Right atrium auricular region (tissue), 2 donors: ENCODE results near the gene METTL5. TPM values are rescaled to one million over a fixed set of nuclear protein-coding genes. Genes with fewer than 3 reads are reported as not detected.
"Not testable (repeated sequence)": the region's sequence is repeated elsewhere in the genome, so short reads cannot be mapped to it uniquely, and the experiment has no call there.

ENCODE experiments used
- DNase-seq: peaks from one replicate; pipeline ENCODE4 v3.0.0-alpha.2; 2019; ENCODE audit warnings: low spot score
- H3K27ac ChIP-seq, 2 donors: fragments of 200-600 bp; sonication (generic); 1 replicate in 1 of 2; 2 replicates in 1 of 2; pipeline ENCODE4 v1.5.1; 2016 to 2019
- H3K27me3 ChIP-seq, 2 donors: fragments of 200-600 bp; sonication (generic); one replicate each; pipeline versions ENCODE4 v1.5.1 to v1.6.0; 2017 to 2019
- H3K36me3 ChIP-seq: fragments of 200-600 bp; sonication (generic); one replicate; pipeline ENCODE4 v1.5.1; 2016
- H3K4me1 ChIP-seq, 2 donors: fragments of 200-600 bp; sonication (generic); one replicate each; pipeline versions ENCODE4 v1.5.1 to v1.6.0; 2017 to 2019
- H3K4me3 ChIP-seq, 2 donors: fragments of 200-600 bp; sonication (generic); 1 replicate in 1 of 2; 2 replicates in 1 of 2; pipeline ENCODE4 v1.5.1; 2017 to 2019; ENCODE audit warnings: mild to moderate bottlenecking in 1 of 2, moderate library complexity in 1 of 2
- H3K9me3 ChIP-seq, 2 donors: fragments of 200-600 bp; sonication (generic); one replicate each; pipeline ENCODE4 v1.5.1; 2019
- total RNA-seq, 2 donors: library from RNA; depleted of rRNA; stranded (reverse); fragments of >200 nt; gene quantifications; one replicate each; pipeline ENCODE4 v1.1.0, GENCODE V29; 2016
- TF ChIP-seq, protein P1 (sequence below), 2 donors: fragments of 200-600 bp; sonication (generic); IDR thresholded peaks; one replicate each; pipeline ENCODE4 v1.5.1; 2019; ENCODE audit warnings: antibody characterized with exemption in 2 of 2

The METTL5 gene
- 10 to 100 TPM; 47.8 to 49.0 TPM for total RNA-seq

DNA sequence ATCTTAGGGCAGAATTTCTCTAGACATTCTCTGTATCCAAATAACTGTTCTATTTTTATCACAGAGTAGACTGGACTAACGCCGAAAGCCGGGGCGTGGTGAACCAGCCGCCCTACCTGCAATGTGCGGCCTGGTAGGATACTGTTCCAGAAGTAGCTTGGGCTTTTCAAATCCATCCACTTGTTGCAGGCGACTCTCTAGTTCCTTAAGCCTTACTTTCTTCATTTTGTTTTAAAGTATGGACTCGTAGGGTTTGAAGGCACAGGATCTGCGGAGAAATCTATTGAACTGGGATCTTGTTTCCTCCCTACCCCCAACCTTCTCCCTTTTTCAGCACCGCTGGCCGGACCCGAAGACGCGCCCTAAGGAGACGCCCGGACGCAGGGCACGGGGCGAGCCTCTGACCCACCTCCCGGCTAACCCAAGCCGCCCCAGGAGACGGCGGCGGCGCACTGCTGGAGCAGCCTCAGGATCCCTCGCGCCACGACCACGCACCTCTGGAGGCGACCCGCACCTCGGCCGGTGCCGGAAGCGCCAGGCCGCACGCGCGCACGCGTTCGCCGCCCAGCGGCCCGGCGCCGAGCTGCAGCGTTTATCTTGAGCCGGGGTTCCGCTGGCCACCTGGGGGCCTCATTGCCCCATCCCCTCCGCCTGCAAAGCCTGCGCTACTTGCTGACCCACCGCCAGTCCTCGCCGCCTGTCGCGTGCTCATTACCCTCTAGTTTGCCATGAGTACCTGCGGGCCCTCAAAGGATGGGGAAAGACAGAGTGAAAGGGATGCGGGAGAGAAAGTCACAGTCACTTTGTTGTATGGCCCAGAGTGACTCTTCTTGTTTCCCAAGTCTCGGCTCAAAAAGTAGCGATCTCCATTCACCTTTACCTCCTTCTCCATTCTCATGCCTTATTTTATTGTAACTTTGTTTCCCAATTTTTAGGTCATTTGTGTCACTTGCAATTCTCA is at the start of gene METTL5:
Gene METTL5, minus strand, starts transcription at position 533 of the 961 bp plus-strand sequence. Its CDS starts 308 bp downstream, at position 225.
- Histone ChIP-seq H3K27ac (peak within 1 kb of the TSS; percentile 86), H3K4me1 (peaks cover 0 to 34% of the 10 kb centered on the region in 2 donors), H3K27me3 (no peaks in the 10 kb centered on the region), H3K9me3 (no peaks in the 10 kb centered on the region), H3K36me3 (no peaks in the 10 kb centered on the region), H3K4me3 (peak within 1 kb of the TSS; percentile 75 to 89)
- peak; percentile 70 for DNase-seq
- TF ChIP-seq, protein P1, sequence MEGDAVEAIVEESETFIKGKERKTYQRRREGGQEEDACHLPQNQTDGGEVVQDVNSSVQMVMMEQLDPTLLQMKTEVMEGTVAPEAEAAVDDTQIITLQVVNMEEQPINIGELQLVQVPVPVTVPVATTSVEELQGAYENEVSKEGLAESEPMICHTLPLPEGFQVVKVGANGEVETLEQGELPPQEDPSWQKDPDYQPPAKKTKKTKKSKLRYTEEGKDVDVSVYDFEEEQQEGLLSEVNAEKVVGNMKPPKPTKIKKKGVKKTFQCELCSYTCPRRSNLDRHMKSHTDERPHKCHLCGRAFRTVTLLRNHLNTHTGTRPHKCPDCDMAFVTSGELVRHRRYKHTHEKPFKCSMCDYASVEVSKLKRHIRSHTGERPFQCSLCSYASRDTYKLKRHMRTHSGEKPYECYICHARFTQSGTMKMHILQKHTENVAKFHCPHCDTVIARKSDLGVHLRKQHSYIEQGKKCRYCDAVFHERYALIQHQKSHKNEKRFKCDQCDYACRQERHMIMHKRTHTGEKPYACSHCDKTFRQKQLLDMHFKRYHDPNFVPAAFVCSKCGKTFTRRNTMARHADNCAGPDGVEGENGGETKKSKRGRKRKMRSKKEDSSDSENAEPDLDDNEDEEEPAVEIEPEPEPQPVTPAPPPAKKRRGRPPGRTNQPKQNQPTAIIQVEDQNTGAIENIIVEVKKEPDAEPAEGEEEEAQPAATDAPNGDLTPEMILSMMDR (IDR thresholded peaks at IDR 0.05) = peak; percentile 96 to 100

DNA sequence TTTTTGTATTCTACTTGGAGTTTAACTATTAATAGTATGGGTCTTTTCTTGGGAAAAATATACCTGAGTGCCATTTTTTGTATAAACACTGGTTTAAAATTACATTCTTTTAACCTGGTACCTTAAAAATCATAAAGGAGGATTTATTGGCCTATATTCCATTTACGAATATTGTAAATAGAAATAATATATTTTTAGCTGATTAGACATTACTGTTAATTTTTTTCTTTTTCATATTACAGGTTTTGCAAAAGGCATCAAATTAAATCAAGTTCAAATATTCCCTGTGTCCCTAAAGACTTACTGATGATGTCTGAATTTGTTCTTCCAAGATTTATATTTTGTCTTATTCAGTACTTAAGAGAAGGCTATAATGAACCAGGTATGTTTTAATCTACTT is 47.3 kb upstream of the METTL5 start:
- Histone ChIP-seq H3K4me1 (no peaks in the 10 kb centered on the region), H3K36me3 (peaks cover 11% of the 10 kb centered on the region), H3K4me3 (no peak overlapping the region), H3K9me3 (no peaks in the 10 kb centered on the region), H3K27me3 (no peaks in the 10 kb centered on the region), H3K27ac (no peak overlapping the region)
- no peak for DNase-seq
- TF ChIP-seq, protein P1 (IDR thresholded peaks at IDR 0.05) = no peak

DNA sequence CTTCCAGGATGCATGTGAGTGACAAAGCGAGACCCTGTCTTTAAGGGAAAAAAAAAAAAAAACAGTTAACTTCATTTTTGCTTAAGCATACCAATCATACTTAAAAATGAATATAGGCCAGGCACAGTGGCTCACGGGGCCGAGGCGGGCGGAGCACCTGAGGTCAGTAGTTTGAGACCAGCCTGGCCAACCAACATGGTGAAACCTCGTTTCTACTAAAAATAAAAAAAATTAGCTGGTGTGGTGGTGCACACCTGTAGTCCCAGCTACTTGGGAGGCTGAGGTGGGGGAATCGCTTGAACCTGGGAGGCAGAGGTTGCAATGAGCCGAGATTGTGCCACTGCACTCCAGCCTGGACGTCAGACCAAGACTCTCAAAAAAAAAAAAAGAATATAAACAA is 46.7 kb upstream of the METTL5 start:
- H3K36me3 ChIP-seq, H3K27ac ChIP-seq, H3K27me3 ChIP-seq, H3K4me3 ChIP-seq, H3K9me3 ChIP-seq, DNase-seq, H3K4me1 ChIP-seq: not testable (repeated sequence)

DNA sequence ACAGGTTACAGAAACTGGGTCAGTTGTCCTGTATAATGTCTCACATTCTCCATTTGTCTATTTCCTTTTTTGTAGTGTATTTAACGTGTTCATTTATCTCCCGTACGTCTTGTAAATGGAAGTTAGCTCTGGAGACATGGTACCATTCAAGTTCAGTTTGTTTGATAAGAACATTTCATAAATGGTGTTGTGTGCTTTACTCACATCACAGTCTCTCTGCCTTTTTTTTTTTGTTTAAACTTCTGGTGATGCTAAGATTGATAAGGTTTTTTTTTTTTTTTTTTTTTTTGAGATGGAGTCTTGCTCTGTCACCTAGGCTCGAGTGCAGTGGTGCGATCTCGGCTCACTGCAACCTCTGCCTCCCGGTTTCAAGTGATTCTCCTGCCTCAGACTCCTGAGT is 44.2 kb upstream of the METTL5 start:
- Histone ChIP-seq H3K4me1 (peaks cover 0 to 4% of the 10 kb centered on the region in 2 donors), H3K27ac (no peak overlapping the region), H3K9me3 (no peaks in the 10 kb centered on the region), H3K27me3 (no peaks in the 10 kb centered on the region), H3K36me3 (no peaks in the 10 kb centered on the region), H3K4me3 (no peak overlapping the region)
- TF ChIP-seq, protein P1 (IDR thresholded peaks at IDR 0.05) = no peak
- no peak for DNase-seq

DNA sequence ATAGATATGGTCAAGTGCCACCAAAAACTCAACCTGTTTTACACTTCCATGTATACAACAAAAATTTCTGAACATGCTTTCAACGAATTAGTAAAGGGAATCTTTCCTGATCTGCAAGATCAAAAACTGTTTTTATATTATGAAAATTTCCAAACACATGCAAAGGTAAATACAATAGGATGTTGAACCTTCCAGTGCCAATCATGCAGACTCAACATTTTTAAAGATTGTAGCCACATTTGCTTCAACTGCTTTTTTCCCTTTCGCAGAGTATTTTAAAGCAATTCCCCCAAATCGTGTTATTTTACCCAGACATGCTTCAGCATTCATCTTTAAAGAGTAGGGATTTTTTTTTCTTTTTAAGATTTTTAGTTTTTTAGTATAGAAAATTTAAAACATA is 42.9 kb upstream of the METTL5 start:
- H3K27ac ChIP-seq = no peak overlapping the region
- H3K4me1 ChIP-seq = peaks cover 0 to 17% of the 10 kb centered on the region in 2 donors
- no peak overlapping the region for H3K4me3 ChIP-seq
- no peaks in the 10 kb centered on the region for H3K9me3 ChIP-seq
- TF ChIP-seq, protein P1 (IDR thresholded peaks at IDR 0.05) = no peak
- DNase-seq = no peak
- H3K27me3 ChIP-seq = no peaks in the 10 kb centered on the region
- H3K36me3 ChIP-seq = no peaks in the 10 kb centered on the region

DNA sequence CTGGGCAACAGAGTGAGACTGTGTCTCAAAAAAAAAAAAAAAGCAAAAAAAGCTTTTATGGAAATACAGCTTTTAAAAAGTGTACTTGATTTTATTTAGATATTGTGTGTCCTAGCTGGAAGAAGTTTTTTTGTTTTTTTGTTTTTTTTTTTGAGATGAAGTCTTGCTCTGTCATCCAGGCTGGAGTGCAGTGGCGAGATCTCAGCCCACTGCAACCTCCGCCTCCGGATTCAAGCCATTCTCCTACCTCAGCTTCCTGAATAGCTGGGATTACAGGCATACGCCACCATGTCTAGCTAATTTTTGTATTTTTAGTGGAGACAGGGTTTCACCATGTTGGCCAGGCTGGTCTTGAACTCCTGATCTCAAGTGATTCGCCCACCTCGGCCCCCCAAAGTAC is 41.5 kb upstream of the METTL5 start:
- H3K4me1 ChIP-seq = peaks cover 0 to 17% of the 10 kb centered on the region in 2 donors

More for the DNA sequence above, 41.5 kb upstream of the METTL5 start:
- H3K4me3 ChIP-seq, H3K36me3 ChIP-seq, H3K9me3 ChIP-seq, DNase-seq, H3K27me3 ChIP-seq, H3K27ac ChIP-seq: not testable (repeated sequence)
